GM12878 (cell line): ENCODE data around the gene SGSH. TPM values are rescaled to one million over a fixed set of nuclear protein-coding genes. Genes with fewer than 3 reads are reported as not detected.

ENCODE experiments used
- ATAC-seq: fragments of 200-7000 bp; cut with Tn5 transposase; 3 replicates; pipeline ENCODE4 v1.9.1; 2020; ENCODE audit warnings: mild to moderate bottlenecking, moderate library complexity
- BruUV-seq: library from RNA; stranded (reverse); fragments of 400-500 nt; replicated peaks from 2 replicates; lab custom pipeline; 2021; lab: Mats Ljungman, UMichigan
- CTCF ChIA-PET: fragments of 300-600 bp; sonication (Branson Sonifier 250); formaldehyde crosslinking; extraction: SDS; loops from one replicate; lab custom pipeline; 2021; ENCODE audit warnings: inconsistent platforms; lab: Yijun Ruan, JAX
- POLR2A ChIA-PET: fragments of 350-600 bp; formaldehyde crosslinking; extraction: SDS; loops from one replicate; lab custom pipeline; 2021; ENCODE audit warnings: inconsistent platforms; lab: Charles Lee
- RAD21 ChIA-PET: fragments of 300-600 bp; sonication (Branson Sonifier 250); formaldehyde crosslinking; loops from one replicate; lab custom pipeline; 2023; ENCODE audit warnings: antibody characterized with exemption; ENCODE audit not compliant: unreplicated experiment; lab: Charles Lee
- SMC1A ChIA-PET: fragments of 300-600 bp; sonication (Branson Sonifier 250); formaldehyde crosslinking; loops from one replicate; lab custom pipeline; 2023; ENCODE audit not compliant: unreplicated experiment, uncharacterized antibody; lab: Charles Lee
- DNase-seq: peaks from one replicate; pipeline ENCODE4 v3.0.0-alpha.2; 2011; ENCODE audit warnings: low read depth, low spot score
- FAIRE-seq: peaks from 3 replicates; lab custom pipeline; 2011; peaks lifted over from hg19 to GRCh38; lab: Jason Lieb, UNC
- H2AFZ ChIP-seq: 2 replicates; pipeline ENCODE4 v1.6.0; 2011; ENCODE audit warnings: low read depth, low read length, control low read depth; ENCODE audit not compliant: control insufficient read depth
- H3K27ac ChIP-seq: 2 replicates; pipeline ENCODE4 v1.5.1; 2011; ENCODE audit warnings: control low read depth; ENCODE audit not compliant: control insufficient read depth, insufficient read depth
- H3K27me3 ChIP-seq, 2 experiments: replicated peaks in 1 of 2; 2 replicates each; pipeline versions ENCODE4 v1.6.0 to v1.6.1; 2011; ENCODE audit warnings: low read length in 1 of 2; ENCODE audit not compliant: control insufficient read depth in 2 of 2, insufficient read depth in 2 of 2
- H3K36me3 ChIP-seq, 2 experiments: 2 replicates each; pipeline ENCODE4 v1.5.1; 2011; ENCODE audit warnings: low read length in 1 of 2; ENCODE audit not compliant: control insufficient read depth in 2 of 2, insufficient read depth in 2 of 2
- H3K4me1 ChIP-seq: 2 replicates; pipeline ENCODE4 v1.6.1; 2011; ENCODE audit warnings: mild to moderate bottlenecking, low read length, moderate library complexity, mixed read lengths; ENCODE audit not compliant: control insufficient read depth, insufficient read depth
- H3K4me2 ChIP-seq: 2 replicates; pipeline ENCODE4 v1.6.0; 2011; ENCODE audit warnings: control low read depth; ENCODE audit not compliant: control insufficient read depth, insufficient read depth
- H3K4me3 ChIP-seq: fragments of 200-600 bp; sonication (generic); 2 replicates; pipeline ENCODE4 v1.5.1; 2016
- H3K79me2 ChIP-seq: 2 replicates; pipeline ENCODE4 v1.6.0; 2011; ENCODE audit warnings: low read length; ENCODE audit not compliant: control insufficient read depth, insufficient read depth
- H3K9ac ChIP-seq: 2 replicates; pipeline ENCODE4 v1.8.0; 2011; ENCODE audit warnings: low read length, control low read depth, mixed read lengths; ENCODE audit not compliant: control insufficient read depth, insufficient read depth
- H3K9me3 ChIP-seq: replicated peaks from 3 replicates; pipeline ENCODE4 v1.5.1; 2011; ENCODE audit warnings: mild to moderate bottlenecking, low read length; ENCODE audit not compliant: control insufficient read depth, insufficient read depth
- H4K20me1 ChIP-seq: 2 replicates; pipeline ENCODE4 v1.6.0; 2011; ENCODE audit not compliant: control insufficient read depth, insufficient read depth
- FOS ChIP-seq: IDR thresholded peaks from 3 replicates; pipeline ENCODE4 v1.6.1; 2011; ENCODE audit warnings: borderline replicate concordance; ENCODE audit not compliant: insufficient read length; ENCODE audit errors: extremely low read depth
- ZBTB11 ChIP-seq: fragments of 450-650 bp; formaldehyde crosslinking; IDR thresholded peaks from 2 replicates; pipeline ENCODE4 v1.5.0; 2022; ENCODE audit warnings: mild to moderate bottlenecking, missing genetic modification characterization
- WGBS: methylation state at CpG from one replicate; pipeline ENCODE4 v1.1.6; 2016; ENCODE audit warnings: low lambda C conversion rate; ENCODE audit not compliant: insufficient replicate concordance, insufficient coverage; ENCODE audit errors: missing lambda C conversion rate; 5-methylcytosine and 5-hydroxymethylcytosine counted together
- in situ Hi-C: fragments of 300-500 bp; cut with MboI; formaldehyde crosslinking; loops from 9 replicates; pipeline ENCODE4 v1.14.3; 2018; ENCODE audit warnings: mixed read lengths
- intact Hi-C: fragments of 100-400 bp; cut with micrococcal nuclease; formaldehyde crosslinking; loops from one replicate; pipeline ENCODE4 v1.14.2; 2022; ENCODE audit not compliant: unreplicated experiment
- polyA plus RNA-seq, 11 experiments: library from polyadenylated mRNA; depleted of rRNA in 4 of 11; unstranded in 6 of 11; stranded (reverse) in 5 of 11; fragments of >200 nt; fragmentation: Nextera tagmentation in 4 of 11; fragmentation: Illumina TruSeq in 1 of 11; extraction: Ambion mirVana in 4 of 11; extraction: Trizol in 1 of 11; gene quantifications; 1 replicate in 1 of 11; 2 replicates in 10 of 11; pipeline versions ENCODE4 v1.2.1 to v1.2.3, GENCODE V29; 2011 to 2016; ENCODE audit warnings: inconsistent platforms in 2 of 11, missing spikeins in 2 of 11, low read depth in 1 of 11
- total RNA-seq, 4 experiments: library from RNA; depleted of rRNA in 3 of 4; stranded (reverse); fragments of >200 nt in 3 of 4; fragmentation: Illumina TruSeq in 1 of 4; extraction: Trizol in 1 of 4; gene quantifications; 2 replicates each; pipeline versions ENCODE4 v1.2.1 to v1.2.3, GENCODE V29; 2013 to 2021

Gene SGSH
- total and polyA plus RNA-seq, 10 of the 15 experiments (the other 5 are each of a cell fraction or from before 2014, with no cell fraction given): 0.13 to 17.2 (median 6.0) TPM

GRCh38 chr17:80182845-80183223 lies 37.3 kb downstream of the SGSH start:
- POLR2A ChIA-PET: no interaction called here
- in situ Hi-C loops (no loop called here), intact Hi-C loops (no loop called here)
- no peak overlapping the region for H3K9ac ChIP-seq
- H3K36me3 ChIP-seq: no peaks in the 10 kb centered on the region
- DNase-seq (no peak), FAIRE-seq (no peak), ATAC-seq (no peak)
- no peak overlapping the region for H3K4me3 ChIP-seq
- H3K79me2 ChIP-seq: no peaks in the 10 kb centered on the region
- no peaks in the 10 kb centered on the region for H4K20me1 ChIP-seq
- H3K27me3 ChIP-seq: peaks cover 0 to 3% of the 10 kb centered on the region in 2 experiments; a peak in 2 of 4 replicates
- H2AFZ ChIP-seq: no peak overlapping the region
- no peaks in the 10 kb centered on the region for H3K4me1 ChIP-seq
- CTCF ChIA-PET: no interaction called here
- BruUV-seq: no TSS peak
- H3K9me3 ChIP-seq: no peaks in the 10 kb centered on the region
- TF ChIP-seq ZBTB11 (CRISPR knock-in tag): no peak
- no peak for TF ChIP-seq FOS
- SMC1A ChIA-PET: no interaction called here
- WGBS: 63% methylated on average over 12 of the region's 12 CpGs
- no peak overlapping the region for H3K27ac ChIP-seq
- H3K4me2 ChIP-seq: no peak overlapping the region
- RAD21 ChIA-PET: no interaction called here
